IPS-NIHi11 (cell line): ENCODE measurements around the gene FOXN4.
A peak's percentile ranks its signal among the peaks of the same experiment; 100 is the strongest.

ENCODE experiments used
- DNase-seq: peaks from one replicate; pipeline ENCODE4 v3.0.0; 2012; ENCODE audit warnings: mixed read lengths, low spot score

The FOXN4 gene

GRCh38 chr12:109278912-109279311, 30.2 kb downstream of the FOXN4 start:
- DNase-seq: no peak

- DNase-seq: no peak
Measured at GRCh38 chr12:109277899-109278762, 31.0 kb downstream of the FOXN4 start.

- DNase-seq: no peak
Measured at GRCh38 chr12:109277255-109277898, 31.7 kb downstream of the FOXN4 start.

GRCh38 chr12:109276160-109276559, 32.9 kb downstream of the FOXN4 start:
- DNase-seq: no peak

- no peak for DNase-seq
Measured at GRCh38 chr12:109275173-109275572, 33.9 kb downstream of the FOXN4 start.

- no peak for DNase-seq
Measured at GRCh38 chr12:109274381-109274780, 34.7 kb downstream of the FOXN4 start.

GRCh38 chr12:109273354-109273753, 35.7 kb downstream of the FOXN4 start:
- DNase-seq: peak; percentile 65

GRCh38 chr12:109271418-109271817, 37.7 kb downstream of the FOXN4 start:
- DNase-seq: no peak

GRCh38 chr12:109270494-109270893, 38.6 kb downstream of the FOXN4 start:
- no peak for DNase-seq

- DNase-seq: no peak
Measured at GRCh38 chr12:109269428-109269827, 39.7 kb downstream of the FOXN4 start.

- no peak for DNase-seq
Measured at GRCh38 chr12:109268896-109269295, 40.2 kb downstream of the FOXN4 start.

- no peak for DNase-seq
Measured at GRCh38 chr12:109267361-109267760, 41.7 kb downstream of the FOXN4 start.

GRCh38 chr12:109266106-109266879, 42.8 kb downstream of the FOXN4 start:
- DNase-seq: no peak

- no peak for DNase-seq
Measured at GRCh38 chr12:109264943-109265650, 44.0 kb downstream of the FOXN4 start.

GRCh38 chr12:109264095-109264942, 44.8 kb downstream of the FOXN4 start:
- peak; percentile 97 for DNase-seq

GRCh38 chr12:109263439-109263838, 45.6 kb downstream of the FOXN4 start:
- DNase-seq: no peak

- DNase-seq: no peak
Measured at GRCh38 chr12:109261939-109262338, 47.1 kb downstream of the FOXN4 start.

- DNase-seq: no peak
Measured at GRCh38 chr12:109261087-109261486, 48.0 kb downstream of the FOXN4 start.

GRCh38 chr12:109259545-109259895, 49.6 kb downstream of the FOXN4 start:
- no peak for DNase-seq

GRCh38 chr12:109258607-109259544, 50.2 kb downstream of the FOXN4 start:
- DNase-seq: no peak
